Spleen (tissue), 7 donors: ENCODE results near the gene KRABD2.

Source experiments
- CTCF ChIP-seq, 11 experiments: fragments of 200-600 bp in 7 of 11; fragments of 450-650 bp in 4 of 11; sonication (generic) in 4 of 11; IDR thresholded peaks in 8 of 11; conservative IDR thresholded peaks in 3 of 11; 1 replicate in 7 of 11; 2 replicates in 4 of 11; pipeline versions ENCODE4 v1.4.0 to v1.8.0; 2016 to 2021; ENCODE audit warnings: antibody characterized with exemption in 11 of 11, inconsistent platforms in 4 of 11, mild to moderate bottlenecking in 1 of 11
- POLR2A ChIP-seq, 3 donors: fragments of 450-650 bp; IDR thresholded peaks; one replicate each; pipeline ENCODE4 v1.5.1; 2017; ENCODE audit warnings: antibody characterized with exemption in 3 of 3, mild to moderate bottlenecking in 1 of 3
- donor health status: DM: no; HTN: no; CAD: no; lungs with moderate emphysema.
- donor health status: DM: no; HTN: no; CAD: no.
- donor health status: DM: no; HTN: no; CAD: no.

- TF ChIP-seq CTCF (IDR thresholded peaks at IDR 0.05 in 8 of 11, conservative IDR thresholded peaks at IDR 0.05 in 3 of 11) (no peak), POLR2A (IDR thresholded peaks at IDR 0.05) (no peak)
Observed at GRCh38 chr17:8419305-8419704, 42.8 kb upstream of the KRABD2 start.
